GM12874 (cell line): Measurements from ENCODE around the gene SBSN.
A peak's percentile ranks its signal among the peaks of the same experiment; 100 is the strongest.

Experiments
- CTCF ChIP-seq: IDR thresholded peaks from 2 replicates; pipeline ENCODE4 v1.5.1; 2011; ENCODE audit warnings: low read depth, mild to moderate bottlenecking, control low read depth, low read length, moderate library complexity; ENCODE audit not compliant: insufficient read depth

The SBSN gene

GRCh38 chr19:35514282-35514809 lies 13.8 kb downstream of the SBSN start:
- TF ChIP-seq CTCF: no peak

DNA sequence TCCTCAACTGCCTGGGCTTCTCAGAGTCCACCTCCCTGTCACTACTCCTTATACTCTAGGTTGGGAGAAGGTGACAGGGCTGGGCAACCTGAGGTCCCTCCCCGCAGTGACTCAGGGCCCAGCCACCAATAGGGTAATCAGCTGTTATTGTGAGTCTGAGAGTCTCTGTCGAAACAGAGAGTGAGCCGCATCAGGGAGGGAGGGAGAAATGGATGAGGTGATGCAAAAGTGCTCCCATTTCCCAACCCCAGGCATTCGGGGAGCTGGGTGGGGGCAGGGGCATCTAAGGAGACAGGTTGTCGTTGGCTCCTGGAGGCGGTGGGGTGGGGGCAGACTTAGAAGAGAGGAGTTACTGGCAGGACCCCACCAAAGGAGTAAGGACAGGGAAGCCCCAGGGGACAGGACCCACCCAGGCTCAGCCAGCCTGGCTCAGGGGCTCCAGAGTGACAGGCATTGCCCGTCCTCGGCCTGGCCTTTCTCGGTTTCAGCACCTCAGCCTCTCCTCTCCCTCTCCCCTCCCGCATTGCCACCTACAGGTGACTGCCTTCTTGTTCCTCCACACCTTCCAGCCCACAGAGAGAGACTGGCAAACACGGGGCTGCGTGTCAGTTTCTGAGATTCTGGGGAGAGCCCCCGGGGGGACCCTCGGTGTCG lies 14.4 kb downstream of the SBSN start, which contains the start of gene DMKN:
TSS of gene DMKN (minus strand) at position 22 of the 654 bp plus-strand sequence. CDS start 174 bp downstream, outside the sequence.
- 0 out of 2 replicates have a peak, but pooled peaks have one; percentile 16 for TF ChIP-seq CTCF

GRCh38 chr19:35512831-35513627 lies 15.1 kb downstream of the SBSN start:
- no peak for TF ChIP-seq CTCF

GRCh38 chr19:35511337-35511736 lies 16.8 kb downstream of the SBSN start:
- no peak for TF ChIP-seq CTCF

GRCh38 chr19:35510626-35510964 lies 17.5 kb downstream of the SBSN start:
- no peak for TF ChIP-seq CTCF

DNA sequence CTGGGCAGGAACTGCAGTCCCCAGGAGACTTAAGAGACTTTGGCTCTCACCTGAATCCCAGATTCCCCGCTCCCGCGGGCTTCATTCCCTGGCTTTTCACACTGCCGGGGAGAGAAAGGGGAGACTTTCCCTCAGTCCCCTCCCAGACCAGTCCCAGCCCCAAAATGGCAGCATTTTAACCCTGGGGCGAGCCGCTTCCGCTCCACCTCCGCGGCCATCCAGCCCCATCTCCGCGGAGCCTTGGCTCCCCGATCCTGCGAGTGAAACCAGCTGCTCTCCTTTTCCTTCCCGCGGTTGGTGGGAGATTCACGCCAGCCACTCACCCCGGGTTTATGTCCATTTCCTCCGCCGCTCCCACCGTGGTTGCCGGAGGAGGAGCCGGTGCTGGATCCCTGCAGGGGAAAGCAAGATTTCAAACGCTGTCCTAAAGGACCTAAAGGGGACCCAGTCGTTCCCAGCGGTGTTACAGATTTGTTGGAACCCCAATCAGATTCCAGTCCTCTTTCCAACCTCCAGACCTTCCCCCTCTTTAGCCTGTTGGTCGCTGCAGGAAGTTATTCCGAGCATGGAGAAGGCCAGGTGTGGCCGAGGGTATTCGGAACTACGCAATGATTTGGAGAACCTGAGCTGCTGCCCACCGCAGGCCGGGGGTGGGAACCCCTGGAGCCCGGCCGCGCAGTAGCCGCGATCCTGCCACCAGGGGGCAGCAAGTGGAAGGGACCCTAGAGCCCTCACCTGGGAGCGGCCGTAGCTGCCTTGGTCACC lies 18.1 kb downstream of the SBSN start:
- peak; percentile 98 for TF ChIP-seq CTCF
